ENCODE results near the gene AP1B1.

DNA sequence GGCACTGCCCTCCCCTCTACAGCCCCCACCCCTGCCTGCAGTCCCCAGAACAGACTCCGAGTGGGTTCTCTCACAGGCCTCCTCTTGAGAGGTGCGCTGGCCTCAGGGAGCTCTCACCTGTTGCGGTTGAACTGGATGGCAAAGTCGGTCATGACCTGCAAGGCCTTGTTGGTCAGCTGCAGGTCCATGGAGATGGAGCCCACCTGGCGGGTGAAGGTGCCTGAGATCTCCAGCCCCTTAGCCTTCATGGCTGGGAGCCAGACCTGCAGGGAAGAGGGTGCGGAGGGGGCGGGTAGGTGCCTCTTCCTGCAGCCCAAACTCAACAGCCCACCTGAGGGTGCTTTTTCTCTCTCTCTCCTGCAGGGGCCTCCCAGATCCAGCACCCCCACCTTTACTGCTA lies 54.2 kb downstream of the AP1B1 start:
- TF ChIP-seq POLR2A (IDR thresholded peaks at IDR 0.05) = no peak
- TF ChIP-seq, protein P1, sequence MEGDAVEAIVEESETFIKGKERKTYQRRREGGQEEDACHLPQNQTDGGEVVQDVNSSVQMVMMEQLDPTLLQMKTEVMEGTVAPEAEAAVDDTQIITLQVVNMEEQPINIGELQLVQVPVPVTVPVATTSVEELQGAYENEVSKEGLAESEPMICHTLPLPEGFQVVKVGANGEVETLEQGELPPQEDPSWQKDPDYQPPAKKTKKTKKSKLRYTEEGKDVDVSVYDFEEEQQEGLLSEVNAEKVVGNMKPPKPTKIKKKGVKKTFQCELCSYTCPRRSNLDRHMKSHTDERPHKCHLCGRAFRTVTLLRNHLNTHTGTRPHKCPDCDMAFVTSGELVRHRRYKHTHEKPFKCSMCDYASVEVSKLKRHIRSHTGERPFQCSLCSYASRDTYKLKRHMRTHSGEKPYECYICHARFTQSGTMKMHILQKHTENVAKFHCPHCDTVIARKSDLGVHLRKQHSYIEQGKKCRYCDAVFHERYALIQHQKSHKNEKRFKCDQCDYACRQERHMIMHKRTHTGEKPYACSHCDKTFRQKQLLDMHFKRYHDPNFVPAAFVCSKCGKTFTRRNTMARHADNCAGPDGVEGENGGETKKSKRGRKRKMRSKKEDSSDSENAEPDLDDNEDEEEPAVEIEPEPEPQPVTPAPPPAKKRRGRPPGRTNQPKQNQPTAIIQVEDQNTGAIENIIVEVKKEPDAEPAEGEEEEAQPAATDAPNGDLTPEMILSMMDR (IDR thresholded peaks at IDR 0.05) = no peak

Measured in esophagus squamous epithelium (tissue), 4 donors.